ENCODE data around the gene NUAK2.
A peak's percentile ranks its signal among the peaks of the same experiment; 100 is the strongest.
"Not testable (repeated sequence)": the region's sequence is repeated elsewhere in the genome, so short reads cannot be mapped to it uniquely, and the experiment has no call there.

Gene NUAK2

GRCh38 chr1:205317311-205317917 lies 4.1 kb downstream of the NUAK2 start:
- DNase-seq = no peak

- no peak for DNase-seq
These were observed 5.4 kb downstream of the NUAK2 start for GRCh38 chr1:205316161-205316566.

- DNase-seq = no peak
These were observed 6.4 kb downstream of the NUAK2 start for GRCh38 chr1:205315008-205315618.

DNA sequence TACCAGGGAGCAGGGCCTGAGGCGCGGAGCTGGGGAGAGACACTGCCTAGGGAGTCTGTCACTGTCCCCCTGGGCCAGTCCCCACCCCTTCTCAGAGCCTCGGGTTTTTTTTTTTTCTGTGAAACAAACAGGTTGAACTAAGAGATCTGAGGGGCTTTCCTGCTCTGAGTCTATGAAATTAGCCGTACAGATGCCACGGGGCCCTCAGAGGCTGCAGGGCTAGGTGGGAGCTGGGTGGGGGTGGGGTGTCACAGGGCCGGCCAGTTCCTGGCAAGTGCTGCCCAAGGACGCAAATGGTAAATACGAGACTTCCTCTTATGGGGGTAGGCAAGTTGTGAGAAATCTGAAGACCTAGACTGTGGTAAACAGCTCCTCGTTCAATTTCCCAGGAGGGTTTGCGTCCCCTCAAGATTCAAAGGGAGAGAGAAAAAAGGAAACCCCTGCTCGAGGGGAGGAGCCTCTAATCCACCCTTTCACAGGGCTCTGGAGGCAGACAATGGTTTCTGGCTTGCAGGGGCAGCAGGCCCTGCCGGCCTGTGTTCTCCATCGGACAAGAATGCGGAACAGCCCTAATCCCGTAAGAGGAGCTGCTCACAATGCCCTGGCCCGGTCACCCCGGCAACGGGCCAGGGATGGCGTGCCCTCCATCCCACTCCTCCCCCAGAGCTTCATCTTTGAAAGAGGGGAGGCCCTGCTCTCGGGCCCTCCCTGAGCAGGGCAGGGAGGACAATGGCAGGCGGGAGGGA lies 7.8 kb downstream of the NUAK2 start:
- DNase-seq = peak; percentile 55

DNA sequence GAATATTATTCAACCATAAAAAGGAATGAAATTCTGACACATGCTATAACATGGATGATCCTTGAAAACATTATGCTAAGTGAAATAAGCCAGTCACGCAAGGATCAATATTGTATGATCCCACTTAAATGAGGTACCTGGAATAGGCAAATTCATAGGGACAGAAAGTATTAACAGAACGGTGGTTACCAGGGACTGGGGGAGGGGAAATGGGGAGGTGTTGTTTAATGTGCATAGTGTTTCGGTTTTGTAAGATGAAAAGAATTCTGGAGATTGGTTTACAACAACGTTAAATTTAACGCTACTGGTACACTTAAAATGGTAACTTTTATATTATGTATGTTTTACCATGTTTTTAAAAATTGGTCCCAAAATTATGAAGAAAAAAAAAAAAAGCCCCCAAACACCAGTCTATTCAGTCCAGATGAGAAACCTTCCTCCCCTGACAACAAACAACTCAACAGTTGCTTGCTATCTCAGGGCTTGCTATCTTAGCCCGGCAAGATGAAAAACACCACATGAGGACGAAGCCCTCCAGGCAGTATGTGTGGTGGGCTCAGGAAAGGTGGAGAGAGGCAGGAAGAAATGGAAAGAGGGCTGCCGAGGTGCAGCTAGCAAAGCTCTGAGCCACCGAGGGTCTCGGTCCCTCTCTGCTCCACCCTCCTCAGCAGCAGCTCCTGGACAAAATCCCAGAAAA lies 8.5 kb downstream of the NUAK2 start:
- DNase-seq = no peak

GRCh38 chr1:205310976-205311704 lies 10.4 kb downstream of the NUAK2 start:
- DNase-seq = no peak

DNA sequence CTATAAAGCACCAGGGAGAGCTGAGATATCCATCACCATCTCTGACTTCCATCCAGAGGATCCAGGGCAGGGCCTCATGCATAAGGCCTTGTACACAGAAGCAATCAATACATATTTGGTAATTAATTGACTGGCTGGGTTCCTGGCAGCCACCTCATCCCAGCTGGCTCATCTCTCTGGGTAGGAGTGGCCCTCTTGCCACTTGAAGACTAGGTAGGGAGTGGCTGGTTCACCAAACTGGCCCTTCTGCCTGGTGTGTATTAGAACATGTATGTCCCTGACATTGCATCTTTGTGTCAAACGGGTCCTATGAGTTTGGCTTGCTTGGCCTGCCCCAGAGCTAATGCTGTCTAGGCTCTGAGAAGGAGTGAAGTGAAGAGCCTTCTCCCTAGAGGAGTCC lies 11.8 kb downstream of the NUAK2 start:
- DNase-seq = no peak

DNA sequence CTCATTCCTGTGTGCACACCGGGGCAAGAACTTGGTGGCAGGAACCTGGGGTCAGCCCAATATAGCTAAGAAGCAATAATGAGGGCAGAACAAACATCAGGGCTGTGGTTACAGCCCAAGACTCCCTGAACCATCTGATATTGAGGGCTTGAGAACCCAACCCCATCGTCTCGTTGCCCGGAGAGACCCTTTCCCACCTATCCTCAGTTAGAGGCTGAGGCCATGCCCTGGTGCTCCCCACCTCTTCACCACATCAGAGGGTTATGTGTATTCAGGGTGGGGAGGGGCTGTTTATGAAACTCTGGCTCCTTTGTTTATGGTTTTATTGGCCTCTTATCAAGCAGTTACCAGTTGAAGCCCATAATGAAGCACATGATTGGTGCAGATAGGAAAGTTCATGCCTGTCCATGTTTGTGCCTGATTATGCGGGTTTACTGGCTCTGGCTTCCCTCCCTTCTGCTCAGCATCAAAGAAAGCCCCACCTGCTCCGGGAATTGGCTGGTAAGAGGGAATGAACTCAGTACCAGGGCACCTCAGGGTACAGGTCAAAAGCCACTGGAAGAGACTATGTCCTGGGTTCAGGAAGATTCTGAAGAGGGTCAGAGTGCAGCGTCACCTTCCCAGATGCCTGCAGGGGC lies 14.5 kb downstream of the NUAK2 start:
- no peak for DNase-seq

GRCh38 chr1:205304695-205305070 lies 16.9 kb downstream of the NUAK2 start:
- no peak for DNase-seq

DNA sequence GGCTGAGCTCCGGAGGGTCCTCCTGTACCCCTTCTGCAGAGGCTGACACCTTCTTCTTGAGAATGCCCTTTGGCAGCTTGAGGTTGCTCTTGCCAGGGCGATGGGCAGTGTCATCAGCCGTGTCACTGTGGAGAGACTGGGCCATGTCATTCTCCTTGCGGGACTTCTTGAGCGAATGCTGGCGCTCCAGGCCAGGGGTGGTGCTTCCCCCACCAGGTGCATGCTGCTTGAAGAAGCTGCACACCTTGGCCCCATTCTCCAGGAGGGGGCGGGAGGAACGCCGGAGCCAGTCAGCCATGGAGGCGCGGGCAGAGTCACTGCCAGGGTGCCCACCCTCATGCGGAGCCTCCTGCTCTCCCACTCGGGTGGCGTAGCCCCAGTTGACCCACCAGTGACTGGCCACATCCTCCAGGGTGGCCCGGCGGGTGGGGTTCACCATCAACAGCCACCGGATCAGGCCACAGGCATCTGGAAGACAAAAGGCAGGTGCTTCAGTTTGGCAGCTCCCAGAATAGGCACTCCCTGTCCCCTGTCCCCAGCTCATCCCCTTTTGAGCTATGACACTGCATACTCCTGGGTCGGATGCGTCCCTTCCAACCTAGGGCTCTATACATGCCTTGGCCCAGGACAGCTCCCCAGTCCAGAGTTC lies 17.4 kb downstream of the NUAK2 start:
- DNase-seq = no peak

DNA sequence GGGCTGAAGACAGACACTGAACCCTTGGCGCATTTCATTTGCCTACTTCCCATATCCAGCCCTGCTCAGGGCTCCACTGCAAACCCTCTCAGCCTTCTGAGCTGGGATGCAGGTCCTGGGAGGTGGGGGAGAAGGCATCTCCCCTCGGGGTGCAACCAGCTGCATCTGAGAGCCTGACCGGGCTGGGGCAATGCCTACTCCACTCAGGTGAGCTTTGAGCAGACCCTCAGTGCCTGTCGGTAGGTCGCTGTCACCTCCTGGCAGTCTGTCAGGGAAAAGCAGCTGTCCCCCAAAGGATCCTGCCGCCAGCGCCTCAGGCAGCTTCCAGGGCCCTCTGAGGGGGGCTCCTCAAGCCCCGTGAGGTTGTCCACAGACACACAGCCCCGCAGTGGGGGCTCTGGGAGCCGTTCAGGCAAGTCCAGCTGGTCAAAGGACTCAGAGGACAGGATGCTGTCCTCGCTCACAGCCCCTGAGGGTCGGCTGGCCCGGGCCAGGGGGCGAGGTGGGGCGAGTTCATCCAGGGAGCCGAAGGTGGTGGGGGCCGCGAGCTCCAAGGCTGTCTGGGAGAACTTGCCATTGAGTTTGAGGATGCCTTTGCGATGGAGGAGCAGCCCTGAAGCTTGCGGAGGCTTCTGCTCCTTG lies 18.2 kb downstream of the NUAK2 start:
- no peak for DNase-seq

DNA sequence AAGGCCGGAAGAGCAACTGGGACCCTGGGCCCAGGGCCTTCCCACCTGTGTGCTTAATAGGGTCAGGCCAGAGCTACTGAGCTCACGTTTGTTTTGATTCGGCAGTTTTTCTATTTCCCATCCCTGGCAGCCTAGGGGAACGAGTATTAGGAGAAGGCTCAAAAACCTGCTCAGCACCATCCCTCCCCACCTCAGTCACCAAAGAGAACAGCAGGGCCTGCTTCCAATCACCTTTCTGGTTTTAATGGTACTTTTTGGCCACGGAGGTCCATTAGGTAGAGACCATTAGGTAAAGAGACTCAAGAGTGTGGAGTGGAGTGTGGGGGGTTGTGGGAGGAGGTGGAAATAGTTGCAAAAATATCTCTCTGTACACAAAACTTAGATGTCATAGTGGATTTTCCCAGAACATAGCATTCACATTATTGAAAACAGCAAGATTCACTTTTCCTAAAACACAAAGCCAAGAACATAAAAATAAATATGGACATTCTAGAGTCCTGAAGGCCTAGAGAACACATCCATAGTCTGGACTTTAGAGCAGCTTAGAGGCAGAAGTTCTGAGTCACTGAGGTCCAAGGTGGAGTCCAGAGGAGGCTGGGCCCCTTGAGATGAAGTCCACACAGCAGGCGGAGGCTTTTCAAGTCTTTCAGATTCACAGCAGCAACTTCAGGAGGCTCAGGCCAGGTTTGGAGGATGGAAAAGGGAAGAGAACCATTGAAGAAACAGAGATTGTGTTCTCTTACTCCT lies 19.5 kb downstream of the NUAK2 start:
- no peak for DNase-seq

GRCh38 chr1:205301205-205301821 lies 20.2 kb downstream of the NUAK2 start:
- DNase-seq = no peak

- DNase-seq = no peak
These were observed 21.4 kb downstream of the NUAK2 start for GRCh38 chr1:205300149-205300548.

DNA sequence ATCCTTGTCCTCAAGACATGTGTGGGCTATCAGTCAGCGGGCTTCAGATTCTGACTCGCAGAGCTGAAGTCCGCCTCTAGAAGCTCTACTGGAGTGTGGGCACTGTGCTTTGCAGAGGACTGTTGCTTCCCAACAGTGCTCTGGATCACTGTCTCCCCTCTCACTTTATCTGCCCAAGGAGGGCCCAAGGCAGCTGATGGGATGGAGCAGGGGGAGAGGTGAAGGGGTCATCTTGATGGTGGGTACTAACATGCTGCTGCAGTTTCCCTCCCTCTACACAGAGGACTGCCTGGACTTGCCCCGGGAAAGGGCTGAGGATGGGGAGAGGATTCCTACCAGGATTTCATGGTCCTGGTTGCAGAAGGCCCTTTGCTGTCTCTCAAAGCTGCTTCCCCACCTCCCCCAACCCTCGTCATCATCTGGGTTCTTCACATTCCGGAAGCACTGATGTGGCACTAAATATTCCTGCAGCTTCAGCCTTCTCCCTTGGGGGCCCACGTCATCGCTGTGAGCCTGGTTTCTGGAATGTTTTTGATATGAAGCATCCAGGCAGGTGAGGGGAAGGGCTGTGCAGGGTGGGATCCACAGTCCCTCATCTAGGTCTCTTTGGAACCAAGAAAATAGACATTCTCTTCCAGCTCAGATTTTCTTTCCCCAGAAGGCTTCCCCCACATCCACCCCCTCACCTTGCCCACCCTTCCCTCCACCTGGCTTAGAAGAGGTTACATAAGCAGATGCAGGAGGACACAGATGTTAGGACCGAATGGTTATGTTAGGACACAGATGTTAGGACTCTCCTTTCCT lies 23.2 kb downstream of the NUAK2 start:
- no peak for DNase-seq

- DNase-seq = not testable (repeated sequence)
These were observed 23.9 kb downstream of the NUAK2 start for GRCh38 chr1:205297546-205298177.

- DNase-seq = no peak
These were observed 25.4 kb downstream of the NUAK2 start for GRCh38 chr1:205296154-205296553.

DNA sequence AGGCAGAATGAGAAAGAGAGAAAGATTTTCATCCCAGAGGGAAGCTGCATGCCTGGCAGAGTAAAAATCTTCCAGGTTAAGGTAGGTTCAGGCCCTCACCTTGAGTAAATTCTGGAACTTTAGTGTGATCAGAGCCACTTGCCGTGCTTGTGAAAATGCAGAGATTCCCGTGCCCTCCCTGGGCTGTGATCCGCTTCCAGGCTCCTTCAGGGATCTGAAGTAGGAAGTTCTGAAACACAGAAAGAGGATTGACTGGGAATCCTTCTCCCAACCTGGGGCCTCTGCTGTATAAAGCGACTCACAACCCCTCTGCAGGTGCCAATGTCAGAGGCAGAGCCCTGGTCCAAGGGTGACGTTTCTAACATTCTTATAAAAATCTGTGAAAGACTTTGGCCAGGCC lies 26.6 kb downstream of the NUAK2 start:
- no peak for DNase-seq
